Kidney epithelial cell (primary cell): Measurements from ENCODE around the gene ASPSCR1. TPM values are rescaled to one million over a fixed set of nuclear protein-coding genes. Genes with fewer than 3 reads are reported as not detected.

Experiments used
- DNase-seq: peaks from one replicate; pipeline ENCODE4 v3.0.0-alpha.2; 2010; ENCODE audit warnings: low read depth
- H3K27me3 ChIP-seq: 2 replicates; pipeline ENCODE4 v1.6.0; 2011; ENCODE audit warnings: low read length; ENCODE audit not compliant: control insufficient read depth, insufficient read depth
- H3K36me3 ChIP-seq: 2 replicates; pipeline ENCODE4 v1.5.1; 2011; ENCODE audit warnings: low read length; ENCODE audit not compliant: control insufficient read depth, insufficient read depth
- H3K4me3 ChIP-seq: 2 replicates; pipeline ENCODE4 v1.5.1; 2011; ENCODE audit warnings: low read depth, mild to moderate bottlenecking, control low read depth, low read length
- total RNA-seq: library from RNA; depleted of rRNA; stranded (reverse); fragments of >200 nt; gene quantifications from 2 replicates; pipeline ENCODE4 v1.2.3, GENCODE V29; 2015
- TF ChIP-seq, protein P1 (sequence below): IDR thresholded peaks from 2 replicates; pipeline ENCODE4 v1.5.1; 2011; ENCODE audit warnings: mild to moderate bottlenecking, moderate library complexity, low read length, control low read depth, inconsistent platforms; ENCODE audit not compliant: insufficient read depth, poor library complexity, severe bottlenecking

Gene ASPSCR1, protein sequence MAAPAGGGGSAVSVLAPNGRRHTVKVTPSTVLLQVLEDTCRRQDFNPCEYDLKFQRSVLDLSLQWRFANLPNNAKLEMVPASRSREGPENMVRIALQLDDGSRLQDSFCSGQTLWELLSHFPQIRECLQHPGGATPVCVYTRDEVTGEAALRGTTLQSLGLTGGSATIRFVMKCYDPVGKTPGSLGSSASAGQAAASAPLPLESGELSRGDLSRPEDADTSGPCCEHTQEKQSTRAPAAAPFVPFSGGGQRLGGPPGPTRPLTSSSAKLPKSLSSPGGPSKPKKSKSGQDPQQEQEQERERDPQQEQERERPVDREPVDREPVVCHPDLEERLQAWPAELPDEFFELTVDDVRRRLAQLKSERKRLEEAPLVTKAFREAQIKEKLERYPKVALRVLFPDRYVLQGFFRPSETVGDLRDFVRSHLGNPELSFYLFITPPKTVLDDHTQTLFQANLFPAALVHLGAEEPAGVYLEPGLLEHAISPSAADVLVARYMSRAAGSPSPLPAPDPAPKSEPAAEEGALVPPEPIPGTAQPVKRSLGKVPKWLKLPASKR
- 19.5 and 26.8 TPM in 2 replicates for total RNA-seq

DNA sequence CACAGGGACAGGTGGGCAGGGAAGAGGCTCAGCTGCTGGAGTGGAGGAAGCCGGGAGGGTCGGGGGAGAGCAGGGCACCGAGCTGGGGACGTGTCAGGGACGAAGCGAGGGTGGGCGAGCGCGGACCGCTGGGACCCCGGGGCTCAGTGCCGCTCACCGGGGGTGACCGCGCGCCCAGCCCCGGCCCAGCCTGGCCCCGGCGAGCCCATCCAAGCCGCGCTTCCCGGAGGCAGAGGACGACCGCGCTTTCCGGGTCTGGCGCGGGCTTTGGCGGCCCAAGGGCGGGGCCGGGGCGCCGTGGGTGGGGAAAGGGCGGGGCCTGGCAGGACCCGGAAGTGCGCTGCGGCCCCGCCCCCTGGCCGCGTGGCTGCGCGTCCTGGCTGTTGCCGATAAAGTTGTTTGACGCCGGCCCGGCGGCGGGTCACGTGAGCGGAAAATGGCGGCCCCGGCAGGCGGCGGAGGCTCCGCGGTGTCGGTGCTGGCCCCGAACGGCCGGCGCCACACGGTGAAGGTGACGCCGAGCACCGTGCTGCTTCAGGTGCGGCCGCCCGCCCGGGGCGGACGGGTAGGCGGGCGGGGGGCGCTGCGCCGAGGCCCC, at the start of gene ASPSCR1:
ASPSCR1 (plus strand) TSS at position 419 of the 598 bp plus-strand sequence; CDS start at position 437, 18 bp downstream.
- peak; percentile 28 for DNase-seq
- peak within 1 kb of the TSS; percentile 58 for H3K4me3 ChIP-seq
- H3K36me3 ChIP-seq: no peaks in the 10 kb centered on the region
- TF ChIP-seq, protein P1, sequence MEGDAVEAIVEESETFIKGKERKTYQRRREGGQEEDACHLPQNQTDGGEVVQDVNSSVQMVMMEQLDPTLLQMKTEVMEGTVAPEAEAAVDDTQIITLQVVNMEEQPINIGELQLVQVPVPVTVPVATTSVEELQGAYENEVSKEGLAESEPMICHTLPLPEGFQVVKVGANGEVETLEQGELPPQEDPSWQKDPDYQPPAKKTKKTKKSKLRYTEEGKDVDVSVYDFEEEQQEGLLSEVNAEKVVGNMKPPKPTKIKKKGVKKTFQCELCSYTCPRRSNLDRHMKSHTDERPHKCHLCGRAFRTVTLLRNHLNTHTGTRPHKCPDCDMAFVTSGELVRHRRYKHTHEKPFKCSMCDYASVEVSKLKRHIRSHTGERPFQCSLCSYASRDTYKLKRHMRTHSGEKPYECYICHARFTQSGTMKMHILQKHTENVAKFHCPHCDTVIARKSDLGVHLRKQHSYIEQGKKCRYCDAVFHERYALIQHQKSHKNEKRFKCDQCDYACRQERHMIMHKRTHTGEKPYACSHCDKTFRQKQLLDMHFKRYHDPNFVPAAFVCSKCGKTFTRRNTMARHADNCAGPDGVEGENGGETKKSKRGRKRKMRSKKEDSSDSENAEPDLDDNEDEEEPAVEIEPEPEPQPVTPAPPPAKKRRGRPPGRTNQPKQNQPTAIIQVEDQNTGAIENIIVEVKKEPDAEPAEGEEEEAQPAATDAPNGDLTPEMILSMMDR: no peak
- H3K27me3 ChIP-seq: peaks cover 2% of the 10 kb centered on the region

DNA sequence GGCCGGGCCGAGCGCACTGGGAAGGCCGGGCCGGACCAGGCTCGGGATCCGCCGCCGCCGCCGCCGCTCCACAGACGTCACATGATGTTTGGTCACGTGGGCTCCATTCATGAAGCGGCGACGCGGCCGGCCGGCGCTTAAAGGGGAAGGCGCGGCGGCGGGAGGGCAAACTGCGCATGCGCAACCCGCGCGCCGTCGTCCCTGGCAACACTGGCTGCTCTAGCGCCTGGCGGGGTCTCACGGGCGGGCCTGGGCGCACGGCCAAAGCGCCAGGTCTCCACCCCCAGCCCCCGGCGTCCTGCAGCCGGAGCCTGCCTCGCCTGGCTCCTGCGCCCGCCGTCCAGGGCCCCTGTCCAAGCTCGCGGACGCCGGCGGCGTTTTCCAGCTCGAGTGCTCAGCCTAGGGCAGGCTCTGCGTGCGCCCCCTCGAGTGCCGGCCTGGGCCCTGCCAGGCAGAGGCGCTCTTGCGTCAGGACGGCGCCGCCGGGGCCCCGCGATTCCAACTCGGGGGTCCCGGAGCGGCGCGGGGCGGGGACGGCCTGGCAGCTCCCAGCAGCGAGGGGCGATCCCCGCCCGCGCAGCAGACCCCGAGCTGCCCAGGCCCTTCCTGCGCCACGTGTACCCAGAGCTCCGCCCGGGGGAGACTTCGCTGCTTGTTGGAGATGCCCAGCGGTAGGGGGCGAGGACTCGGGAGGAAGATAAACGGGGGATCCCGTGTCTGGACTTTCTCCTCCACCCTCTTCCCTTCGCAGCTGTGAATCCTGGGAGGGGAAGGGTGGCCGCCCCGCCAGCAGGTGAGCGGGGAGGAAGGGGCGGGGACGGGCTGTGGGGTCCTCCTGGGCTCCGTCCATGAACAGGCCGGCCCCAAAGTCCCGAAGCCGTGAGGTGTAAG, 49.5 kb upstream of the ASPSCR1 start, which contains the start of gene MAFG:
MAFG (minus strand) TSS at position 83 of the 891 bp plus-strand sequence. CDS start 4,550 bp downstream, outside the sequence.
- Histone ChIP-seq H3K27me3 (peaks cover 9% of the 10 kb centered on the region), H3K36me3 (no peaks in the 10 kb centered on the region), H3K4me3 (peak within 1 kb of the TSS; percentile 81)
- TF ChIP-seq, protein P1: peak; percentile 23
- DNase-seq: peak; percentile 65

GRCh38 chr17:81928544-81929252, 48.7 kb upstream of the ASPSCR1 start:
- TF ChIP-seq, protein P1: no peak
- peak overlapping the region; percentile 81 for H3K4me3 ChIP-seq
- H3K27me3 ChIP-seq: peaks cover 9% of the 10 kb centered on the region
- no peaks in the 10 kb centered on the region for H3K36me3 ChIP-seq
- no peak for DNase-seq

GRCh38 chr17:81929253-81930141, 47.9 kb upstream of the ASPSCR1 start:
- TF ChIP-seq, protein P1: no peak
- Histone ChIP-seq H3K4me3 (no peak overlapping the region), H3K36me3 (no peaks in the 10 kb centered on the region), H3K27me3 (peaks cover 9% of the 10 kb centered on the region)
- no peak for DNase-seq
